Stimulated activated CD8-positive, alpha-beta memory T cell treated with anti-CD3 and anti-CD28 coated beads, Interleukin-15, amount 100 ng/mL, for 48 hours (primary cell): ENCODE measurements around the gene DNAI7.

Source experiments
- DNase-seq, 2 donors: peaks; one replicate each; pipeline ENCODE4 v3.0.0-alpha.2; 2020; ENCODE audit warnings: low read depth in 2 of 2

Gene DNAI7, protein sequence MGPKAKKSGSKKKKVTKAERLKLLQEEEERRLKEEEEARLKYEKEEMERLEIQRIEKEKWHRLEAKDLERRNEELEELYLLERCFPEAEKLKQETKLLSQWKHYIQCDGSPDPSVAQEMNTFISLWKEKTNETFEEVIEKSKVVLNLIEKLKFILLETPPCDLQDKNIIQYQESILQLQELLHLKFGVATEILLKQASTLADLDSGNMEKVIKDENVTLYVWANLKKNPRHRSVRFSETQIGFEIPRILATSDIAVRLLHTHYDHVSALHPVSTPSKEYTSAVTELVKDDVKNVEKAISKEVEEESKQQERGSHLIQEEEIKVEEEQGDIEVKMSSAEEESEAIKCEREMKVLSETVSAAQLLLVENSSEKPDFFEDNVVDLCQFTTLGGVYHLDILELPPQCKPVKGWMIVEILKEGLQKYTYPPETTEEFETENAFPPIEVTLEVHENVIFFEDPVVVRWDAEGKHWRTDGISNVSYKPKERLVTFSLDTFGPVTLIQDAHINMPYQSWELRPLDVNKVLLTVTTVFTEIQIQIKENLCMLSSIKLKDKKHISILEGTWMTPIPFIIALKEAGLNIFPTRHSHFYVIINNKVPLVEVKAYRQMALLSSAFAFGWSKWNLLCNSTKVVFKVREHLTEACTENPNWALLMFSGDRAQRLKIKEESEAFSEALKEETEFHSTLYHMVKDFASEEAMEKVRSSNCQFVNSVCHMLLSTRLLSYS

GRCh38 chr12:25195056-25195971, at the start of gene DNAI7, which contains the start of gene ETFRF1:
DNAI7 (minus strand) TSS chr12:25195160; CDS start chr12:25195078, 82 bp downstream.
ETFRF1 (plus strand) TSS chr12:25195237; CDS start chr12:25203957, 8,720 bp downstream.
- peak; percentile 94 to 95 for DNase-seq

GRCh38 chr12:25243680-25243990, 48.7 kb upstream of the DNAI7 start:
- DNase-seq: no peak

DNA sequence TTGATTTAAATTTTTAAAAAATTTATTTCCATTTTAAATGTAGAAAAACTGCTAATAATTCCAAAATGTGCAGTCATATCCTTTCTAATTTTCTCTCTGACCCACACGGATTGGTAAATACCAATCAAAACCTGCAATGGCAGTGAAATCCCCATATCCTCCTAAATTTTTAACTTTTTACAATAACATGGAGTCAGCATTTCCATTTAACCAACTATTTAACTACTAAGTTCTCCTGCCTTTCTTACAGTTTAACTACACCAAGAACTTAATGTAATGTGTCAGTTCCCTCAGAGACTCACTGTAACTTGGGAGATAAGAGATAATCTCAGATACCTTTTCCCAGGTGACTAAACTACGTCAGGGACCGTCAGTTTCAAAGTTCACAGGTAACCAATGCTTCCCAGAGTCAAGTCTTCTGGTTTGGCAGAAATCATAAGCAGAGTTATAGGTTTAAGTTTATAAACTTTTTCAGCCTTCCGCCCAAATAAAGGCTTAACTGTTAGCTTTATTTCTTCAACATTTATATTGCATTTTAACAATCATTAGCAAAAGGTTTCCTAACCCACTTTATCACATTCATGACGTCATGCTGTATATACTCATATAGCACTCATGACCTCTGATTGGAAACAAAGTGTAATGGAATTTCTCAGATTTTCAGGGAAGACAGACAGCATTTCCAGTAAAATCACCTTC, 48.2 kb upstream of the DNAI7 start:
- no peak for DNase-seq

DNA sequence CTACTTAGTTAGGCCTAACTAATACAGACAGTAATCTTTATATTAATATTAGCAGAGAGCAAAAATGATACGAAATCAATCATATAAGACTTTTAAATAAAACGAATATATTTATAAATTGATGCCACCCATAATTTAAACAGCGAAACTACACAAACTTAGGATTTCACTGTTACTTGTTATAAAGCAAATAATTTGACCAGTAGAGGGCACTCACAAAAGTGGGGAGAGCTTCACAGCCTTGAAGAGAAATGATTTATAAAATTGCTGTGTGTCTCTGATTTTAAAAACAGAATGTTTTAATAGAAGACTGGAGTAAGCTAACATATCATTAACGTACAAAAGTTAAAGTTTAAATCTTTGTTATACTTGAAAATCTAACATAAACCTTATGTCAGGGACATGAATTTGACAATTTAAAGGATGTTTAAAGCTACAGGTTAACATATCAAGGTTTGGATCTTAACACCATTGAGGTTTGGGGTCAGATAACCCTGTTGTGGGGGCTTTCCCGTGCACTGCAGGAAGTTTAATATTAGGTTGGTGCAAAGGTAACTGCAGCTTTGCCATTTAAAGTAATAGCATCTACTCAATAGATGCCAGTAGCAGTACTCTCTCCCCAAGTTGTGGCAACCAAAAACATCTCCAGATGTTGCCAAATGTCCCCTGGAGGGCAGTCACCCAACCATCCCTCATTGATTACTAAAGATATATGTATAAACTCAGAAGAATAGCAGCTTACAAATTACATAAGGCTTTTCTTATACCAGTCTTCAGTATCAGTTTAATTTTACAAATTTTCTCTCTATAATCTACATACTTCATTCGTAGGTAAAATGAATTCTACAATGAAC, 46.4 kb upstream of the DNAI7 start:
- no peak for DNase-seq

DNA sequence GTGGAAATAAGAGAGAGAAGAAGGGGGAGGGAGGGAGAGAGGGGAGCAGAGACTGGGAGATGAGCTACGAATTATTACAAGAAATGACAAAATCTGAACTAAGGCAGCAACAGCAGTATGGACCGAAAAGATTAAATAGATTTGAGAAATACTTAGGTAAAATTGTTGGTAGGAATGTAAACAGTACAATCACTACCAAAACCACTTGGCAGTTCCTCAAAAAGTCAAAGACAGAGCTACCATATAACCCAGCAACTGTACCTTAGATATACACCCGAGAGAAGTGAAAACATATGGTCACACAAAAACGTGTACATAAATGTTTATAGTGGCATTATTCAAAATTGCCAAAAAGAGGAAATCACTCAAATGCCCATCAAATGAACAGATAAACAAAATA, 41.7 kb upstream of the DNAI7 start:
- no peak for DNase-seq

DNA sequence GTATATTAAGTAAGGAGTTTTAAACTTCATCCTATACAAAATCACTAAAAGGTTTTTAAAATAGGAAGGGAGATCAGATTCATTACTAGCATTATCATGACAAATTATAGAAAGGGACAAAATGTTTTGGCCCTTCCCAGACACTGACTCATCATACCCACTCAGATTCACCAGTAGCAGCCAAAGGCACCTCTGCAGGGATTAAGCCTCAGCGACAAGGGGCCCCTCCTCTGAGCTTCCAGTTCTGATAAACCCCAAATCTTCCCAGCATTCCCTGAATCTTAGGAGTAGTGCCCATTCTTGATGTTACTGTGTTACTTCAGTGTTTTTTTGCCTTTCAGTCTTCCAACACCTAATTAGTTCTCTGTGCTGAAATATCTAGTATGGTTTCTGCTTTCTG, 41.2 kb upstream of the DNAI7 start:
- DNase-seq: no peak

DNA sequence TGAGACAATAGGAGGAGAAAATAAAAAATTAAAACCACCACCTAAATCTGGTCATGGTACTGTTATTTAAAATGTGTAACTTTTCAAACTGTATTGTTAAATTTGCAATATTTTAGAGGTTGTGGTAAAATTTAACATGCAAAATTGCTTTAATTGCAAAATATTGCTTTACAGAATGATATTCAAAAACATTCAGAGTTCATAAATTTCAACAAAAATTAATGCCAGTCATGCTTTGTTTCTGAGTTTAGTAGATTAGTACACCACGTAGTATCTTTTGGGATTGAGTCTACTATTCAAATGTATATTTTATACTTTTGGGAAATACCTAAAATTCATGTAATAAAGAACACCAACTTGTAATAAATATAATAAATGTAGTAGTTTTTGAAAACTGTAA, 18.4 kb upstream of the DNAI7 start:
- DNase-seq: no peak

DNA sequence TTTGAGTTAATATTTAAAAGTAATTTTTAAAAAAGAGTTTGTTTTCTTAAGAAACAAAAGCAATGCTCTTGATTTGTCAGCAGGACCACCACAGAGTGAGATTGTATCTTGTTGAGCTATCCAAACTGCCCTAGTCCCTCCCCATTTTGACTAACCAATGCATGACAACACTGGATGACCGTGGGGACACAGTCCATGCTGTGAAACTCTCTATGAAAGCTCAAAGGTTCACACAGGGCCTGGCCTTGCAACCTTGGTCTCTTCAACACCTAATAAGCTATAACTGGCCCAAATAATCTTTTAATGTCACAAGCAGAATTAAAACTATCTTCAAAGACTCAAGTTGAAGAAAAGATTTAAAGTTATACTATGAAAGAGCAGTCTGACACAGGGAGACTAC, 13.6 kb upstream of the DNAI7 start:
- no peak for DNase-seq

DNA sequence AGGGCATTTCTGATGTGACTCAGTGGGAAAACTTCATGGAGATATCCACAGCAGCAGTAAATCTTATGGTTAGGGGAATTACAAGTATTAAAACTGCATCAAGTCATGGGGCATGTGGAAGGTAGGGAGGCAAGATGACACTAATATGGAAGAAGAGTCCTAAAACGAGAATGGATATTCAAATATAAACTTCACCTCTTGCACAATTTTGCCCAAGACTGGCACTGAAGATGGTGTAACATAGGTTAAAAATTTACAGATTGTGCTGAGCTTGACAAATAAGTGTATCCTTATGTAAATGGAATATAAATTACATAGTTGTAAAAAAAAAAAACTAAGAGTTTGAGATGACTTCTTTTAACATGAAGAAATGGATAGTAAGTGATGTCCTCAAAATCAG, 12.9 kb upstream of the DNAI7 start:
- DNase-seq: no peak

GRCh38 chr12:25207411-25207810, 12.5 kb upstream of the DNAI7 start:
- no peak for DNase-seq

DNA sequence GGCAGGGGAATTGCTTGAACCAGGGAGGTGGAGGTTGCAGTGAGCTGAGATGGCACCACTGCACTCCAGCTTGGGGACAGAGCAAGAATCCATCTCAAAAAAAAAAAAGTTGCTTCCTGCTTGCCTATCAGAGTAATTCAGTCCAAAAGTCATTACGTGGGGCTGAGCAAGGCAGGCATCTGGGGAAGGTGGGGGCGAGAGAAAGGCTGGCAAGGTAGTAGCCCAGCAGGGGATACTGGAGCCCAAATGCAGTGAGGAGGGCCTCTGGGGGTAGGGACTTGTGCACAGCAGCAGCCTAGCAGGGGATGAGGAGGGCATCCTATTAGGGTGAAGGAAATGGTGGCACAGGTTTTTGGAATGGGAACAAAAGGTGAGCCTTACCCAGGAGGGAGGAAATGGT, 7.2 kb upstream of the DNAI7 start:
- no peak for DNase-seq

DNA sequence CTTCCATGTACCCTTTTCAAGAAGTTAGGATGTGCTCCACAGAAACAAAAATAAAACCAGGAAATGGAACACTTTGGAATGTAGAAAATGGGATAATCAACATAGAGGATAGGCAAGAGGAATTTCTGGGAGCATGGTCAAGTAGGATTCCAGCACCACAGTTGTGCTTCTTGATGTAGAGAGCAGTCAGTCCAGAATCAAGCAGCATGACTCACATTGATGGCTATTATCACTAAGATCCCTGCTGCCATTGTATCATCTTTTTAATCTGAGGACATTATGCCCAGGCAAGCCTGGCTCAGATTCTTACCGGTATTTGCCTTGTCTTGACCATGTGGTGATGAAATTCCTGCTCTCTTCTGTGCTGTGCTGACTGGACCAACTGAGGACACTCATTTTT, 5.7 kb upstream of the DNAI7 start:
- DNase-seq: no peak

- DNase-seq: no peak
These were observed 2.6 kb upstream of the DNAI7 start for GRCh38 chr12:25197608-25198007.

GRCh38 chr12:25194722-25195055, 271 bp downstream of the DNAI7 start:
- no peak for DNase-seq

- DNase-seq: no peak
These were observed 746 bp downstream of the DNAI7 start for GRCh38 chr12:25194214-25194613.

DNA sequence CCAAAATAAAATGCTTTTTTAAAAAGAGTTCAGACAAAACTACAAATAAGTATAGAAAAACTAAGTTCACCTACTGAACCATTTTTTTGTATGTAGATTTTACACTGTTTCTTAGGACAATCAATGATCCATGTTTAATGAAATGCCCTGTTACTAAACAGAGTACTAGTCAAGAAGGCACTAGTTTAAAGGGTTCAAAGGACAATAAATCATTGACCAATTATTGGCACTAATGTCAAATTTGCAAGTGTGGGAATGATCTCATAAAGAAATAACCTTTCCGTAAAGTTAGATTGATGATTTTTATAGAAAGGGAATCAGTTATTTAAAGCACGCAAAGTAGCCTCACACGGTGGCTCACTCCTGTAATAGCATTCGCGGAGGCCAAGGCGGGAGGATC, 4.2 kb downstream of the DNAI7 start:
- DNase-seq: no peak

DNA sequence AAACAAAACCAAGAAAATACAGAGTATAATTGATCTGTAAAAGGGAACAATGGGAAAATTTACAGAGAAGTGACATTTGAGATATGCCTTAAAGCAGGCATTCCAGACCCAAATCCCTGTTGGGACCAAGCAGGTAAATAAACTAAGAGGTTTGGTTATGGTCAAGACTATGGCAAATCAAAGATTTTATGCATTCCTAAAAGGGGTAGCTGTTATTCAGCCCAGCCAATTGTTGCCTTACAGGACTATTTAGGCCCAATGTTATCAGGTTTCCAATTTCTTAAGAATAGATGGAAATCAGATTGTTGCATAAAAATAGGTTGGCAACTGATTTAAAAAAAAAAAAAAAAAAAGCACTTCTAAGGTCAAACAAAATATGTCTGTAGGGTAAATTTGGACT, 5.3 kb downstream of the DNAI7 start:
- no peak for DNase-seq

- DNase-seq: no peak
These were observed 7.2 kb downstream of the DNAI7 start for GRCh38 chr12:25187781-25188180.

DNA sequence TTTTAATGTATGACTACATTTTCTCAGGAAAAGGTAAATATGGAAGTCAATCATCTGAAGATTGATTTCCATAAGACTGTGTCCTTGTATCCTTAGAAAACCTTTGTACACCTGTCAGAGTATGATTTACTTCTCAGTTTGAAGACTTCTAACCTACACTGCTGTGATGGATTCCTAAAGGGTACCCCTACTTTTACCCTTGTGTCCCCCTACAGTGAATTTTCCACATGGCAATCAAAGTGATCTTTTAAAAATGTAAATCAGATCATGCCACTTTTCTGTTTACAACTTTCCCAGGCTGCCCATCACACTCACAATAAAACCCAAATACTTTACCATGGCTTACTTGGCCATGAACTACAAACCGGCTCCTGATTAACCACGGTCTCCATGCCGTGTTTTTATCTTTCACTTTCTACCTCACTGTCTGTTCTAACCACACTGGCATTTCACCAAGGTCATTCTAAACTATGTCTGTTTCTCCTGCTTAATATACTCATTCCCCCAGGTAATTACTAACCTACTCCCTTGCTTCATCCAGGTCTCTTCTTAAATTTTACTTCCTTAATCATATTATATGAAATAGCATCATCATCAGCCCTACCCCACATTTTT, 8.1 kb downstream of the DNAI7 start:
- DNase-seq: no peak

- no peak for DNase-seq
These were observed 8.7 kb downstream of the DNAI7 start for GRCh38 chr12:25186038-25186787.
